OCI-LY3 (cell line): ENCODE results near the gene ANKAR.

Source experiments
- CTCF ChIP-seq: fragments of 200-600, 300-600 bp; sonication (generic); IDR thresholded peaks from 2 replicates; pipeline ENCODE4 v1.5.1; 2014; ENCODE audit warnings: antibody characterized with exemption, low read length, low read depth
- EZH2phosphoT487 ChIP-seq: fragments of 200-600 bp; shearing (Covaris generic); IDR thresholded peaks from 2 replicates; pipeline ENCODE4 v1.6.1; 2018; ENCODE audit warnings: antibody characterized with exemption, mixed run types, low read depth

GRCh38 chr2:189698020-189698887 lies 23.8 kb downstream of the ANKAR start:
- TF ChIP-seq CTCF: peak; percentile 50
- no peak for TF ChIP-seq EZH2phosphoT487
